TTC549 (cell line): ENCODE measurements around the gene NTN1.

Source experiments
- FAIRE-seq: peaks from 2 replicates; lab custom pipeline; 2012; peaks lifted over from hg19 to GRCh38; lab: Jason Lieb, UNC

NTN1 gene

DNA sequence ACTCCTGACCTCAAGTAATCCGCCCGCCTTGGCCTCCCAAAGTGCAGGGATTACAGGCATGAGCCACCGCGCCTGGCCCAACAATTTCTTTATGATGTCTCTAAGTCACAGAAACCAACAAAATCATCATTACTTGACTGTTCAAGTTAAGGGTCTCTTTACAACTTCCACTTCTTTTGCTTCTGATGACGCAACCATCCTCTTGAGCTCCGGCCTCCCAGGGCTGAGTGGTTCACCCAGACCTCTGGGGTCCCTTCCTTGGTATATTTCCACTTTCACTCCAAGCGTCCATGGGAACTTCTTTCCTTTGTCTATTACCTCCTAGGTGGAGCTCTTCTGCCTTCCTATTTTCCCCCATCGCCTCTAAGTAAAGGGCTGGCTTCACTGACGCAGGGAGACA lies 253.7 kb downstream of the NTN1 start:
- FAIRE-seq, result no peak

DNA sequence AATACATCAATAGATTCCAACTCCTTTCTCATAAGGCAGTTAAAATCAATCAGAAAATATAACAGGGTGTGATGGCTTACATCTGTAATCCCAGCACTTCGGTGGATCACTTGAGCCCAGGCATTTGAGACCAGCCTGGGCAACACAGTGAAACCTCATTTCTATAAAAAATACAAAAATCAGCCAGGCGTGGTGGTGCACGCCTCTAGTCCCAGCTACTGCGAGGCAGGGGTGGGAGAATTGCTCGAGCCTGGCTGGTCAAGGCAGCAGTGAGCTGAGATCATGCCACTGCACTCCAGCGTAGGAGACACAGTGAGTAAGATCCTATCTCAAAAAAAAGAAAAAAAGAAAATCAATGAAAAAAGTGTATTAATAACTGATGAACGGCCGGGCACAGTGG lies 258.6 kb downstream of the NTN1 start:
- FAIRE-seq, result no peak

DNA sequence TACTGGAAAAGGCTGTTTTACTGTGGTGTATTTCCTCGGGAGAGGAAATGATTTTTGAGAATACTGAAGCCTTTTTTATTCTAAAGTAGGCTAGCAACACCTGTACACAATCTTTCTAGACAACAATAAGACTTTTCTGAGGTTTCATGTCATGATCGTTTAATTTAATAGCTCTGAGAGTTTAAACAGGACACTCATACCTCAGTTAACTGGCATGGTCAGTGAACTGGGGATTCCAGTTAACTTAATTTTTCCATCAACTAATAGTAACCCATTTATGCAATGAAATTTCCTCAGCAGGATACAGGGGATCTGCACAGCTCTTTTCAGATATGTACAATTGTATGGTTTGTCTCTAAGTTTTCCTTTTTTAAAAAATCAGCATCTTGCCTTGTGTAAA lies 262.6 kb downstream of the NTN1 start:
- no peak for FAIRE-seq

GRCh38 chr17:9284884-9285283 lies 263.6 kb downstream of the NTN1 start:
- no peak for FAIRE-seq

DNA sequence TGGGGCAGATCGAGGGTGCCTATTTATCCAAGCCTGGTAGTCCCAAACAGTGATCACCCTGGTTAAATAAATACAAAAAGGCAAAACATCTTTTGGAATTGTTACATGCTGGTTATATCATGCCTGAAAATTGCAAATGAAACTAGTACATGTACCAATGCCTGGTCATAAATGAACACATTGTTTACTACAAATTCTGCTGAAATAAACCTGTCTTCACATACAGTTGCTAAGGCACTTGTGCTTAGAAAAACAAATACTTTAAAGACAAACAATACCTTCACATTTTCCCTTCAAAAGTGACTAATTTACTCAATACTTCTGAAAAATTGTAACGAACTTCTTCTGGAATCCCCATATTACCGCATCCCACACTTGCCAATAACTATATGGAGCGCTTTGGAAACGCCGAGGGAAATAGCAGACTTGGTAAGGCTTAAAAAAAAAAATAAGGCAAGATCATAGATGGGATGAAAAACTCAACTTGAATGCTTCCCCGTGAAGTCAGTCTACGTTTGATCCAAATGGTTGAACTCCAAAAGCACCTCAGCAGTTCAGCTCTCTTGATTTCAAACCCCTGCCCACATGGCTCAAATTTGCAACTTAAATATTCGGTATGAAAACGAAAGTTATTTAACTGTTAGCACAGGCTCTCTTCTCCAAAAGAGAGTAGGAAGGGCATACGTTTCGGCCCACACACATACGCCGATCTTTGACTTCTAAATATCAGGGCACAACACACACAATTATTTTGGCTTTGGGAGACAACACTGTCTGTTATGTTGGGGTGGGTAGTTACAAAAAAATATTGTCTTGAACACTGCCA lies 264.5 kb downstream of the NTN1 start:
- FAIRE-seq, result no peak

GRCh38 chr17:9286434-9286833 lies 265.1 kb downstream of the NTN1 start:
- no peak for FAIRE-seq

DNA sequence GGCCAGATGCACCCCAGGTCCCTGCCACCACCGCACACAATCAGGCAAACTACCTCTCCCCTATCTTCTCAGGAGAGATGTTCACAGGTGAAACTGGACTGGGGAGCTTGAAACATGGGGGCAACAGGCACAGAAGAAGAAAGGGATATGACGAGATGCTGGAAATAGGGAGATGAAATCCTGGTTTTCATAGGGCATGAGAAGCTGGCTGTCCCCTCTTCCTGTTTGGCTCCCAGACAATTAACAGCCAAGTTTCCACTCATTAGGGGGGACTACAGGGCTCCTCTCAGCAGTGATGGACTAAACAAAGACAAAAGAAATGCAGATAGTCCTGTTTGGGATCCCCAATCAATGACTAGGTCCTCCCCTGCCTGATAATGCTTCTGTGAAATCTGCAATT lies 266.0 kb downstream of the NTN1 start:
- FAIRE-seq, result no peak

GRCh38 chr17:9290226-9290613 lies 268.9 kb downstream of the NTN1 start:
- FAIRE-seq, result no peak

GRCh38 chr17:9291912-9292560 lies 270.7 kb downstream of the NTN1 start:
- no peak for FAIRE-seq

- no peak for FAIRE-seq
Measured at GRCh38 chr17:9292561-9292941, 271.2 kb downstream of the NTN1 start.
